K562 (cell line): Measurements from ENCODE around the gene ANXA8. TPM values are rescaled to one million over a fixed set of nuclear protein-coding genes. Genes with fewer than 3 reads are reported as not detected.

Experiments used
- ATAC-seq: fragments of 200-7000 bp; cut with Tn5 transposase; 3 replicates; pipeline ENCODE4 v1.9.1; 2020; ENCODE audit warnings: moderate library complexity
- BruUV-seq: library from RNA; stranded (reverse); fragments of 400-500 nt; replicated peaks from 2 replicates; lab custom pipeline; 2021; lab: Mats Ljungman, UMichigan
- CTCF ChIA-PET: fragments of 300-600 bp; formaldehyde crosslinking; extraction: SDS; loops from one replicate; lab custom pipeline; 2021; ENCODE audit warnings: low intra/inter-chr PET ratio; lab: Yijun Ruan, JAX
- POLR2A ChIA-PET: fragments of 300-600, 350-650 bp; sonication (Branson Sonifier 250); formaldehyde crosslinking; extraction: SDS; loops from one replicate; lab custom pipeline; 2021; ENCODE audit warnings: antibody characterized with exemption, inconsistent platforms; lab: Yijun Ruan, JAX
- DNase-seq, 4 experiments: peaks; one replicate each; pipeline versions ENCODE4 v3.0.0 to v3.0.0-alpha.2; 2011 to 2018; ENCODE audit warnings: low spot score in 3 of 4, mixed read lengths in 3 of 4; ENCODE audit errors: extremely low read depth in 1 of 4
- FAIRE-seq: peaks from 2 replicates; lab custom pipeline; 2011; peaks lifted over from hg19 to GRCh38; lab: Jason Lieb, UNC
- H2AFZ ChIP-seq: 2 replicates; pipeline ENCODE4 v1.6.0; 2011; ENCODE audit warnings: low read depth, low read length, control low read depth, inconsistent platforms
- H3K27ac ChIP-seq: fragments of 200-600 bp; 3 replicates; pipeline ENCODE4 v1.8.0; 2011; ENCODE audit warnings: low read depth, mild to moderate bottlenecking, control low read depth, inconsistent platforms, low read length, moderate library complexity, mixed read lengths; ENCODE audit errors: extremely low read depth
- H3K27me3 ChIP-seq, 2 experiments: fragments of 300-600 bp in 1 of 2; 2 replicates in 1 of 2; 3 replicates in 1 of 2; pipeline versions ENCODE4 v1.6.0 to v1.8.0; 2011; ENCODE audit warnings: inconsistent platforms in 2 of 2, low read length in 2 of 2, mild to moderate bottlenecking in 1 of 2, mixed read lengths in 1 of 2, moderate library complexity in 1 of 2; ENCODE audit not compliant: control insufficient read depth in 2 of 2, insufficient read depth in 2 of 2
- H3K36me3 ChIP-seq: fragments of 300-600 bp; 3 replicates; pipeline ENCODE4 v1.8.0; 2011; ENCODE audit warnings: mild to moderate bottlenecking, low read length, inconsistent platforms; ENCODE audit not compliant: control insufficient read depth, insufficient read depth
- H3K4me1 ChIP-seq, 2 experiments: fragments of 200-600 bp in 1 of 2; replicated peaks in 1 of 2; 2 replicates in 1 of 2; 3 replicates in 1 of 2; pipeline versions ENCODE4 v1.5.1 to v1.8.0; 2011; ENCODE audit warnings: inconsistent platforms in 2 of 2, low read length in 2 of 2, mild to moderate bottlenecking in 1 of 2, mixed read lengths in 1 of 2, moderate library complexity in 1 of 2; ENCODE audit not compliant: control insufficient read depth in 2 of 2, insufficient read depth in 2 of 2
- H3K4me2 ChIP-seq: 2 replicates; pipeline ENCODE4 v1.6.1; 2011; ENCODE audit warnings: low read length, control low read depth, inconsistent platforms, mixed read lengths; ENCODE audit not compliant: insufficient read depth
- H3K4me3 ChIP-seq: fragments of 200-600 bp; sonication (generic), shearing (Covaris generic); 2 replicates; pipeline ENCODE4 v1.5.1; 2016; ENCODE audit warnings: control low read depth, inconsistent platforms
- H3K79me2 ChIP-seq: fragments of 200-600 bp; 3 replicates; pipeline ENCODE4 v1.8.0; 2011; ENCODE audit warnings: low read length, inconsistent platforms; ENCODE audit not compliant: control insufficient read depth, insufficient read depth
- H3K9ac ChIP-seq, 2 experiments: 2 replicates each; pipeline versions ENCODE4 v1.6.0 to v1.6.1; 2011; ENCODE audit warnings: low read depth in 2 of 2, low read length in 2 of 2, control low read depth in 1 of 2, inconsistent platforms in 1 of 2, mild to moderate bottlenecking in 1 of 2, mixed read lengths in 1 of 2; ENCODE audit not compliant: insufficient read depth in 1 of 2
- H3K9me1 ChIP-seq: one replicate; pipeline ENCODE4 v1.6.0; 2011; ENCODE audit warnings: inconsistent platforms, mild to moderate bottlenecking, low read length, moderate library complexity; ENCODE audit not compliant: control insufficient read depth, insufficient read depth
- H3K9me3 ChIP-seq: replicated peaks from 2 replicates; pipeline ENCODE4 v1.5.1; 2011; ENCODE audit warnings: low read depth, low read length, inconsistent platforms; ENCODE audit not compliant: control insufficient read depth, insufficient read depth
- H4K20me1 ChIP-seq: replicated peaks from 2 replicates; pipeline ENCODE4 v1.6.1; 2011; ENCODE audit warnings: low read length, inconsistent platforms, mixed read lengths; ENCODE audit not compliant: control insufficient read depth, insufficient read depth
- CBX5 ChIP-seq: IDR thresholded peaks from 2 replicates; pipeline ENCODE4 v1.6.1; 2014; ENCODE audit warnings: low read depth, borderline replicate concordance
- ESRRB ChIP-seq: fragments of 250-450 bp; sonication (Bioruptor Pico); IDR thresholded peaks from 2 replicates; pipeline ENCODE4 v1.5.0; 2020; ENCODE audit warnings: mild to moderate bottlenecking, moderate library complexity, borderline replicate concordance
- FIP1L1 ChIP-seq: fragments of 200-400 bp; formaldehyde crosslinking; IDR thresholded peaks from 2 replicates; pipeline ENCODE4 v1.6.1; 2018; ENCODE audit warnings: mild to moderate bottlenecking, low read depth, low read length; ENCODE audit not compliant: poor library complexity, severe bottlenecking
- HCFC1 ChIP-seq: IDR thresholded peaks from 2 replicates; pipeline ENCODE4 v1.6.1; 2012; ENCODE audit warnings: low read depth, low read length, improper control_type of control experiment
- SIRT6 ChIP-seq: IDR thresholded peaks from one replicate; pipeline ENCODE4 v1.6.1; 2012; ENCODE audit warnings: low read depth, mild to moderate bottlenecking, control low read depth, inconsistent platforms, low read length, moderate library complexity
- SNRNP70 ChIP-seq: fragments of 200-400 bp; formaldehyde crosslinking; optimal IDR thresholded peaks from 2 replicates; pipeline ENCODE3; 2017; ENCODE audit warnings: low read depth, low read length
- SOX6 ChIP-seq: fragments of 450-650 bp; IDR thresholded peaks from 2 replicates; pipeline ENCODE4 v1.6.1; 2014; ENCODE audit warnings: mild to moderate bottlenecking
- ZNF766 ChIP-seq: fragments of 200-800 bp; sonication (Bioruptor generic); conservative IDR thresholded peaks from 2 replicates; pipeline ENCODE4 v1.6.1; 2016; ENCODE audit warnings: missing genetic modification characterization, missing compliant biosample characterization
- WGBS: fragments of 100-300 bp; shearing (Covaris generic); methylation state at CpG from one replicate; pipeline ENCODE4 v1.1.6; 2016; ENCODE audit warnings: low coverage, mixed read lengths; ENCODE audit not compliant: insufficient coverage; ENCODE audit errors: missing lambda C conversion rate; 5-methylcytosine and 5-hydroxymethylcytosine counted together
- in situ Hi-C: fragments of 300-500 bp; cut with MboI; formaldehyde crosslinking; loops from 4 replicates; pipeline ENCODE4 v1.15.0; 2018; ENCODE audit warnings: inconsistent platforms, mixed read lengths
- intact Hi-C: fragments of 100-400 bp; cut with micrococcal nuclease; formaldehyde crosslinking; loops from 2 replicates; pipeline ENCODE4 v1.14.2; 2022
- polyA plus RNA-seq, 8 experiments: library from polyadenylated mRNA; depleted of rRNA in 4 of 8; stranded (reverse) in 5 of 8; unstranded in 3 of 8; fragments of >200 nt; fragmentation: Nextera tagmentation in 2 of 8; fragmentation: Illumina TruSeq in 1 of 8; extraction: Ambion mirVana in 2 of 8; extraction: Trizol in 1 of 8; gene quantifications; 2 replicates each; pipeline versions ENCODE4 v1.2.1 to v1.2.3, GENCODE V29; 2011 to 2014; ENCODE audit warnings: inconsistent platforms in 1 of 8, missing spikeins in 1 of 8
- total RNA-seq, 7 experiments: library from RNA; depleted of rRNA in 6 of 7; stranded (reverse); fragments of >200 nt in 6 of 7; fragmentation: Illumina TruSeq in 2 of 7; extraction: Trizol in 2 of 7; gene quantifications; 2 replicates each; pipeline versions ENCODE4 v1.2.1 to v1.2.3, GENCODE V29; 2011 to 2021; ENCODE audit warnings: low replicate concordance in 1 of 7

ANXA8 gene
- total and polyA plus RNA-seq, 9 of the 15 experiments (the other 6 are each of a cell fraction or from before 2014, with no cell fraction given): not detected

GRCh38 chr10:47425813-47426419, 58.0 kb downstream of the ANXA8 start:
- in situ Hi-C loops: loop anchor here (25.0 kb wide), 1 partner anchor 136 kb away; no protein-coding TSS in a partner anchor
- H3K27ac ChIP-seq: no peak overlapping the region
- ATAC-seq: no peak
- DNase-seq: no peak
- H3K9me1 ChIP-seq: no peaks in the 10 kb centered on the region
- ChIA-PET POLR2A (no interaction called here), CTCF (no interaction called here)
- H3K9me3 ChIP-seq: no peaks in the 10 kb centered on the region
- no peaks in the 10 kb centered on the region for H3K79me2 ChIP-seq
- H4K20me1 ChIP-seq: no peaks in the 10 kb centered on the region
- H3K4me3 ChIP-seq: no peak overlapping the region
- peaks cover 3 to 12% of the 10 kb centered on the region in 2 experiments; a peak in 4 of 5 replicates for H3K27me3 ChIP-seq
- H2AFZ ChIP-seq: no peak overlapping the region
- H3K9ac ChIP-seq: no peak overlapping the region
- H3K36me3 ChIP-seq: no peaks in the 10 kb centered on the region
- H3K4me2 ChIP-seq: no peak overlapping the region
- no peaks in the 10 kb centered on the region for H3K4me1 ChIP-seq
- 0% methylated on average over 4 of the region's 4 CpGs for WGBS
- TF ChIP-seq SOX6 (no peak), ZNF766 (CRISPR knock-in tag) (no peak), SIRT6 (no peak), ESRRB (CRISPR knock-in tag) (no peak)
- TF ChIP-seq, all 486 proteins: peak for 0
- BruUV-seq: no TSS peak
- intact Hi-C loops: no loop called here
- FAIRE-seq: no peak

DNA sequence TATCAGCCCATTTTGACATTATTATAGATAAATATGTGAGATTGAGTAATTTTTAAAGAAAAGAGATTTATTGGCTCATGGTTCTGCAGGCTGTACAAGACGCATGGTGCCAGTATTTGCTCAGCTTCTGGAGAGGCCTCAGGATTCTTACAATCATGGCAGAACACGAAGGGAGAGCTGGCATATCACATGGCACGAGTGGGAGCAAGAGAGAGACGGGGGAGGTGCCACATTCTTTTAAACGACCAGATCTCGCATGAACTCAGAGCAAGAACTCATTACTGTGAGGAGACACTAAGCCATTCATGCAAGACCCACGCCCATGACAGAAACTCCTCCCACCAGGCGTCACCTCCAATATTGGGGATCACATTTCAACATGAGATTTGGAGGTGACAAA, 59.7 kb downstream of the ANXA8 start:
- no peak for FAIRE-seq
- no peak for ATAC-seq

More for the DNA sequence above, 59.7 kb downstream of the ANXA8 start:
- WGBS: under 1% methylated on average over 8 of the region's 8 CpGs
- no TSS peak for BruUV-seq
- no peak overlapping the region for H3K27ac ChIP-seq
- no peak for TF ChIP-seq CBX5
- no peak for TF ChIP-seq HCFC1
- no peak for TF ChIP-seq FIP1L1
- TF ChIP-seq SNRNP70: no peak
- peaks cover 6 to 29% of the 10 kb centered on the region in 2 experiments; a peak in 4 of 5 replicates for H3K27me3 ChIP-seq
- H3K4me2 ChIP-seq: no peak overlapping the region
- no peaks in the 10 kb centered on the region for H3K9me3 ChIP-seq
- H4K20me1 ChIP-seq: 0 out of 2 replicates have a peak, but pooled peaks cover 2% of the 10 kb centered on the region
- H3K9me1 ChIP-seq: no peaks in the 10 kb centered on the region
- intact Hi-C loops (no loop called here), in situ Hi-C loops (no loop called here)
- POLR2A ChIA-PET: no interaction called here
- no peaks in the 10 kb centered on the region for H3K79me2 ChIP-seq
- CTCF ChIA-PET: no interaction called here
- peaks cover 0 to 5% of the 10 kb centered on the region in 2 experiments; a peak in 1 of 5 replicates for H3K4me1 ChIP-seq
- H2AFZ ChIP-seq: no peak overlapping the region
- H3K36me3 ChIP-seq: no peaks in the 10 kb centered on the region
- no peak for DNase-seq
- no peak overlapping the region for H3K4me3 ChIP-seq
- no peak overlapping the region for H3K9ac ChIP-seq
